Esophagus squamous epithelium (tissue), 4 donors: ENCODE measurements around the gene SORL1.

Experiments
- POLR2A ChIP-seq, 4 donors: fragments of 450-650 bp; IDR thresholded peaks; one replicate each; pipeline ENCODE4 v1.6.1; 2017; ENCODE audit warnings: antibody characterized with exemption in 4 of 4, mild to moderate bottlenecking in 4 of 4, moderate library complexity in 3 of 4
- TF ChIP-seq, protein P1 (sequence below), 6 experiments: fragments of 450-650 bp in 4 of 6; fragments of 200-600 bp in 2 of 6; sonication (generic) in 2 of 6; IDR thresholded peaks; one replicate each; pipeline ENCODE4 v1.5.1; 2016 to 2019; ENCODE audit warnings: antibody characterized with exemption in 6 of 6, mild to moderate bottlenecking in 4 of 6, moderate library complexity in 4 of 6

DNA sequence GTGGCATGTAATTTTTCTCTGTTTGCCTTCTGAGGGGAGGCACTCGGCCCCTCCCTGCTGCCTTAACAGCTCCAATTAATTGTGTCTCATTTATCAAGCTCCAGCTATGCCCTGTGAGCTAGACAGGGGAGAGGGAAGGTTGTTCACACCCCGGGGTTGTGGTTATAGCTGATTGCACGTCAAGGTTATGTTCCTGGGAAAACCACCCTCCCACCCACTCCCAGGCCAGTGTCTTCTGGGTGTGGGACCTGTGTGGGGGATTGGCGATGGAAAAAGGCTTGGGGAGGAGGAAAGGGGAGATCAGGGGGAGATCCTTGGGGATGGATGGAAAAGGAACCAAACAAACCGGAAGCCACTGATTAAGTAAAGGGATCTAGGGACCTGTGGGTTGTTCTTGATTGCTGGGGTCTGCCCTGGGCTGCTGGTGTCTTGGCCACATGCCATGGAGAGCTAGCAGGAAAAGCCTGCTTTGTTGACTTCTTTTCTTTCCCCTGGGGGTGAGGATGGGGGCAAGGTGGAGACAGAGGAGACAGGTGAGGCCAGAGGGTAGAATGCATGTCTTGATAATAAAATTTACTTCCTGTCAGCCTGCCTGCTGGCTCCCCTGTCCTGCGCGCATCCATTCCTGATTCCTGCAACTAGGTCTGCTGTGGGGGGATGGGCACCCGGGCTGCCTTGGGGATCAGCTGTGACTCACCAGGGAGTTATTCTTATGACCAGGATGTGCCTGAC is 14.1 kb downstream of the SORL1 start:
- TF ChIP-seq, protein P1, sequence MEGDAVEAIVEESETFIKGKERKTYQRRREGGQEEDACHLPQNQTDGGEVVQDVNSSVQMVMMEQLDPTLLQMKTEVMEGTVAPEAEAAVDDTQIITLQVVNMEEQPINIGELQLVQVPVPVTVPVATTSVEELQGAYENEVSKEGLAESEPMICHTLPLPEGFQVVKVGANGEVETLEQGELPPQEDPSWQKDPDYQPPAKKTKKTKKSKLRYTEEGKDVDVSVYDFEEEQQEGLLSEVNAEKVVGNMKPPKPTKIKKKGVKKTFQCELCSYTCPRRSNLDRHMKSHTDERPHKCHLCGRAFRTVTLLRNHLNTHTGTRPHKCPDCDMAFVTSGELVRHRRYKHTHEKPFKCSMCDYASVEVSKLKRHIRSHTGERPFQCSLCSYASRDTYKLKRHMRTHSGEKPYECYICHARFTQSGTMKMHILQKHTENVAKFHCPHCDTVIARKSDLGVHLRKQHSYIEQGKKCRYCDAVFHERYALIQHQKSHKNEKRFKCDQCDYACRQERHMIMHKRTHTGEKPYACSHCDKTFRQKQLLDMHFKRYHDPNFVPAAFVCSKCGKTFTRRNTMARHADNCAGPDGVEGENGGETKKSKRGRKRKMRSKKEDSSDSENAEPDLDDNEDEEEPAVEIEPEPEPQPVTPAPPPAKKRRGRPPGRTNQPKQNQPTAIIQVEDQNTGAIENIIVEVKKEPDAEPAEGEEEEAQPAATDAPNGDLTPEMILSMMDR (IDR thresholded peaks at IDR 0.05) = no peak
- TF ChIP-seq POLR2A (IDR thresholded peaks at IDR 0.05) = no peak
